Vagina (tissue), 2 donors: Measurements from ENCODE around the gene MAB21L3.

Experiments used
- POLR2AphosphoS5 ChIP-seq, 2 donors: sonication (generic); formaldehyde crosslinking; IDR thresholded peaks; one replicate each; pipeline ENCODE4 v1.9.0; 2017; ENCODE audit warnings: antibody characterized with exemption in 2 of 2, mild to moderate bottlenecking in 2 of 2, low read depth in 1 of 2; ENCODE audit not compliant: insufficient read depth in 1 of 2
- TF ChIP-seq, protein P1 (sequence below), 3 experiments: fragments of 450-650 bp in 2 of 3; fragments of 200-600 bp in 1 of 3; sonication (generic) in 1 of 3; IDR thresholded peaks; one replicate each; pipeline ENCODE4 v1.5.1; 2017 to 2019; ENCODE audit warnings: antibody characterized with exemption in 3 of 3, mild to moderate bottlenecking in 2 of 3, moderate library complexity in 2 of 3

GRCh38 chr1:116161390-116161789, 50.2 kb downstream of the MAB21L3 start:
- no peak for TF ChIP-seq POLR2AphosphoS5 (IDR thresholded peaks at IDR 0.05; ENCODE audit: insufficient read depth in 1 of 2, low read depth in 1 of 2)
- TF ChIP-seq, protein P1, sequence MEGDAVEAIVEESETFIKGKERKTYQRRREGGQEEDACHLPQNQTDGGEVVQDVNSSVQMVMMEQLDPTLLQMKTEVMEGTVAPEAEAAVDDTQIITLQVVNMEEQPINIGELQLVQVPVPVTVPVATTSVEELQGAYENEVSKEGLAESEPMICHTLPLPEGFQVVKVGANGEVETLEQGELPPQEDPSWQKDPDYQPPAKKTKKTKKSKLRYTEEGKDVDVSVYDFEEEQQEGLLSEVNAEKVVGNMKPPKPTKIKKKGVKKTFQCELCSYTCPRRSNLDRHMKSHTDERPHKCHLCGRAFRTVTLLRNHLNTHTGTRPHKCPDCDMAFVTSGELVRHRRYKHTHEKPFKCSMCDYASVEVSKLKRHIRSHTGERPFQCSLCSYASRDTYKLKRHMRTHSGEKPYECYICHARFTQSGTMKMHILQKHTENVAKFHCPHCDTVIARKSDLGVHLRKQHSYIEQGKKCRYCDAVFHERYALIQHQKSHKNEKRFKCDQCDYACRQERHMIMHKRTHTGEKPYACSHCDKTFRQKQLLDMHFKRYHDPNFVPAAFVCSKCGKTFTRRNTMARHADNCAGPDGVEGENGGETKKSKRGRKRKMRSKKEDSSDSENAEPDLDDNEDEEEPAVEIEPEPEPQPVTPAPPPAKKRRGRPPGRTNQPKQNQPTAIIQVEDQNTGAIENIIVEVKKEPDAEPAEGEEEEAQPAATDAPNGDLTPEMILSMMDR (IDR thresholded peaks at IDR 0.05) = no peak
